NCI-H2227 treated with DMSO at 0.1 percent for 48 hours (cell line): ENCODE data around the gene GPR143.

Experiments
- DNase-seq: peaks from one replicate; lab custom pipeline; 2025; lab: John Stamatoyannopoulos, UW

Gene GPR143

DNA sequence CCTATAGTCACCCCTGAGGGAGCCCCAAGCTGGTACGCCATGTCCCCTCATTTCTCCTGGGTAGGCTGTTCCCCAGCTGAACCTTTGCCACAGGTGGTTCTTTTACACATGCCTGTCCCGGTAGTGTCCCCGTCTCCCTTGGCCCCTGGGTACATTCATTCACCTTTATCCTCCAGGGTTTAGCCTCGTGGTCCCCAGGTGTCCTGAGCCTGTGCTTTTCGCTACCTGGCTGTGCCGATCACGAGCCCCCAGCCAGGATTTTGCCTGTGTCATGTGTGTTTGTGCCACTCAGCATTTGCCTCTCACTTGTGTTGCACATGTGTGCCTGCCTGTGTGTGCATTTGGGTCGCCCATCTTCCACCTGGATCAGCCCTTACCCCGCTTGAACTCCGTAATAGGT, 57.6 kb downstream of the GPR143 start:
- no peak for DNase-seq

DNA sequence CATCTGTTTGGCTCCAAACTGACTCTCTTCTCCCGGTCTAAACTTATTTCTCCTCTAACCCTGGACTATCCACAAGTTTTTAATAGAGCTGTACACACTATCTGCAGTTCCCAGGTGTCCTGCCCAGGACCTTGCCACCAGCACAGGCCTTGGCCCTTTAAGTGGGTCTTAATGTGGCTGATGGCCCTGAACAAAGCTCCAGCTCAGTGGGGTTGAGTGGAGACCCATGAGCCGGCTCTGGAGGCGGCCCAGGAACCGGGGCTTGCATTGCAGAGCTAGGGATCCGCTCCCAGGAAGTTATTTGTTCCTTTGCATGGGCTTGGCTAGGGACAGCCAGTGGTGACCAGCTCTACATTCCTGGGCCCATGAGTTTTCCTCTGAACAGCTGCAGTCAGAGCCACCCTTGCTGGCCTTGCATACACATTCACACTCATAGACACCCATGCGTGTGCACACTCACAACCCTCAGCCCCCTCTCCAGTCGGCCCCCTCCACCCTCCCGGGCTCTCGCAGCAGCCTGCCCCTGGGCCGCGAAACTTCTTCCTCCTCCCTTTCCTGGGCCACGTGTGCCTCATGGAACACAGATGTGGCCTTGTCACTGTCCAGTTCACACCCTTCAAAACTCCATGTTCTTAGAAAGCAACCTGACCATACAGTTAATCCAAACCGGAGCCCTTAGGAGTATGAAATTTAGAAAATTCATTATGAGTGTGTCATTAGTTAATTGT, 58.2 kb downstream of the GPR143 start:
- DNase-seq: no peak

GRCh38 chrX:9706421-9706820, 59.2 kb downstream of the GPR143 start:
- no peak for DNase-seq

- no peak for DNase-seq
These were observed 60.7 kb downstream of the GPR143 start for GRCh38 chrX:9704876-9705465.

DNA sequence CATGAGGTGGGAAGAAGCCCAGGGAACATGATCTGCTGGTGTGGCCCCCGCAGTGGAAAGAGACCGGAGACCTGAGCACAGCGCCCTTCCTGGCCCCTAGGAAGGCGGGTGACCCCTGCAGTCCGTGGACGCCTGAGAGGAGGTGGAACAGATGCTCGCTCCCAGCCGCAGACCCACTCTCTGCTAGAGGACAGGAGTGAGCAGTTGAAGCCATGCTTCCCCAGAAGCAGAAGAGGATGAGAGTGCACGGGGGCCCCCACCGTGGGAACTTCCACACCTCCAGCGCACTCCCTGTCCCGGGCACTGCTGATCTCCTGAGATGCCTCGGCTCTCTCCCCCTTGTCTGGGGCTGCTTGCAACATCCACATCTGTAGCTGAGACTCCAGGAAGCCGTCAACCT, 62.2 kb downstream of the GPR143 start:
- no peak for DNase-seq

DNA sequence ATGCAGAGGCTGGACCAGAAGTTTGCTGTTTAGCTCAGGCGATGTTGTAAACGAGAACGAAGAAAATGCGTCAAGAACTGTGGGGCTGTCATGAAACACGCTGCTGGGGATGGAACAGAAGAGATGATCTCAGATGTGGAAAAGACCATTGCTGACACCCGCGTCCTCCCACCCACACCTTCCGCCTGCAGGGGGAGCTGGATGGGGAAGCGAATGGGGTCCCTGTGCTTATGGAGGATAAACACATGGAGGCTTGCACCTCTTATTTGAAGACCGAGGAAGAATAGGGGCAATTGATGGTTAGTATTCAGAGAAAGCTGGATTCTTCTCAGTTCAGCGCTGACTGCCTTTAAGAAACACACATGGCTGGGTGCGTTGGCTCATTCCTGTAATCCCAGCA, 63.9 kb downstream of the GPR143 start:
- DNase-seq: no peak

DNA sequence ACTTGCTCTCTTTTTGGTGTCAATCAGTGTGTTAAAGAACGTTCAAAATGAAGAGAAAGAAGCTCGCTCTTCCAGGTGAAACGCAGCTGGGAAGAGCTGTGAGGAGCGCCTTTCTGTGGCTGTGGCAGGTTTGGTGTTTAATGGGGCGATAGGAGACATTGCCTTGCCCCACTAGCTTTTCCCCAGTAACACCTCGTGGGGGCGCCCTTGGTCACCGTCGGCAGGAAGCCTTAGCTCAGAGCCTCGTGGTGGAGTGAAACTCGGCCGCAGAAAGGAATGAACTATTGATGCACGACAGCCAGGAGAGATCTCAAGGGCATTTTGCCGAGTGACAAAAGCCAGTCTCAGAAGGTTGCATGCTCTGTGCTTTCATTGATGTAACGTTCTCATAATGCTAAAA, 65.1 kb downstream of the GPR143 start:
- no peak for DNase-seq

- DNase-seq: no peak
These were observed 67.1 kb downstream of the GPR143 start for GRCh38 chrX:9698576-9698975.

GRCh38 chrX:9693307-9694001, 72.2 kb downstream of the GPR143 start:
- no peak for DNase-seq

GRCh38 chrX:9690046-9690445, 75.6 kb downstream of the GPR143 start:
- no peak for DNase-seq

GRCh38 chrX:9688833-9689232, 76.8 kb downstream of the GPR143 start:
- DNase-seq: no peak

DNA sequence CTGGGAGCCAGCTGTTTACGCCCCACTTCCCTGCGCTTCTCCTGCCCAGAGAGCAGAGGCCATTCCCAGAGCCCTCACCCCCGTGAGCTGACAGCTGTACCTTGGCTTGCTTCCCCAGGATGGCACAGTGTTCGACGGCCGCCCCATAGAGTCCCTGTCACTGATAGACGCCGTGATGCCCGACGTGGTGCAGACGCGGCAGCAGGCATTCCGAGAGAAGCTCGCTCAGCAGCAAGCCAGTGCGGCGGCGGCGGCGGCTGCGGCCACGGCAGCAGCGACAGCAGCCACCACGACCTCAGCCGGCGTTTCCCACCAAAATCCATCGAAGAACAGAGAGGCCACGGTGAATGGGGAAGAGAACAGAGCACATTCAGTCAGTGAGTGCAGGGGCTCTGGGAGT, 77.7 kb downstream of the GPR143 start:
- no peak for DNase-seq

DNA sequence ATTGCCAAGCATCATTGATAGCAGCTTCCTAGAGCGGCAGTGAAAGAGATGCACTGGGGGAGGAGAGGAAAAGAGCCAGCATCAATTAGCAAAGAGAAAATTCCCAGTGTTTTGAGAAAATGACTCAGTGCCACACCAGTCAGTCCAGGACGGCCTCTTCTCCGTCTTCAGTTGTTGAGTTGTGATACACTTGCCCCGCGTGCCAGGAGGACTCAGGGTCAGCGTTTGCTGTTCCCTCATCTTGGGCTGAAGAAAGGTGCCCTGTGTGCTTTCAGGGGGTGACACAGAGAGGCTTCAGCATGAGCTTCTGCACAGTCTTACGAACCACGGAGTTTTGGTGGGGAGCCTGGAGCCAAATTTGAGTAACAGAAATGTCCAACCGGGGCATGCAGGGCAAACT, 82.3 kb downstream of the GPR143 start:
- DNase-seq: no peak

DNA sequence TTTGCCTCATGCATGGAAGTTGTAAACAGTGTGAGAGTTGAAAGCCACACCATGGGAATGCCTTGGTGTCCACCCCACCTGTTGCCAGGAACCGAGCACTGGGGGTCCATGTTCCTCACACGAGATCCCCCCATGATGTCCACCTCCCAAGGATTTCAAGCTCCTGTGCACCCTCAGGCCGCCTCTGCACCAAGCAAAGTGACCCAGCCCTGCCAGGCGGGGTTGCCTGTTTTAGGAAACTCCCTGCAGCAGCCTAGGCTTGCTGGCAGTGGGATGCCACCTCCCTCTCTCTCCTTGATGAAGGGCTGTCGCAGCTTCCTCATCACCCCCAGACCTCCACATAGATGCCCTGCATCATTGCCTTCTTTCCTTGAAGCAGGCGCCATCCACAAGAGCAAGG, 82.8 kb downstream of the GPR143 start:
- no peak for DNase-seq

DNA sequence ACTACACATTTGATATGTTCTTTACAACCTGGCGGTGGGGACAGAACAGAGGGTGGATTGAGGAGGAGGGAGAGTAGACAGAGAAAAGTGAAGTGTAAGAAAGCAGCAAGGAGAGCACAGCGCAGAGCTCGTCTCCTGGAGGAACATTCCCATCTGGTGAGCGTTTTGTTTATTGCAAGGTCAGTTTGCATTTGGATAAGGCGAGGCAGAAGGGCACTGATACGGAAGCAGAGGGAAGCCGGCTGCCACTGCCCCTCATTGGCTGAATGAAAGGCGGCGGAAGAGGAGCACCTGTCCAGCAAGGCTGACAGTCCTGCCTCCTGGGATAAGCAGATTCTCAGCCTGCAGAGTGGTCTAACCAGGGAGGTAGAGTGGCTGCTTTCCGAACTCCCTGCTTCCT, 83.2 kb downstream of the GPR143 start:
- no peak for DNase-seq

- DNase-seq: no peak
These were observed 84.2 kb downstream of the GPR143 start for GRCh38 chrX:9681422-9681821.

- DNase-seq: no peak
These were observed 84.6 kb downstream of the GPR143 start for GRCh38 chrX:9681011-9681410.

DNA sequence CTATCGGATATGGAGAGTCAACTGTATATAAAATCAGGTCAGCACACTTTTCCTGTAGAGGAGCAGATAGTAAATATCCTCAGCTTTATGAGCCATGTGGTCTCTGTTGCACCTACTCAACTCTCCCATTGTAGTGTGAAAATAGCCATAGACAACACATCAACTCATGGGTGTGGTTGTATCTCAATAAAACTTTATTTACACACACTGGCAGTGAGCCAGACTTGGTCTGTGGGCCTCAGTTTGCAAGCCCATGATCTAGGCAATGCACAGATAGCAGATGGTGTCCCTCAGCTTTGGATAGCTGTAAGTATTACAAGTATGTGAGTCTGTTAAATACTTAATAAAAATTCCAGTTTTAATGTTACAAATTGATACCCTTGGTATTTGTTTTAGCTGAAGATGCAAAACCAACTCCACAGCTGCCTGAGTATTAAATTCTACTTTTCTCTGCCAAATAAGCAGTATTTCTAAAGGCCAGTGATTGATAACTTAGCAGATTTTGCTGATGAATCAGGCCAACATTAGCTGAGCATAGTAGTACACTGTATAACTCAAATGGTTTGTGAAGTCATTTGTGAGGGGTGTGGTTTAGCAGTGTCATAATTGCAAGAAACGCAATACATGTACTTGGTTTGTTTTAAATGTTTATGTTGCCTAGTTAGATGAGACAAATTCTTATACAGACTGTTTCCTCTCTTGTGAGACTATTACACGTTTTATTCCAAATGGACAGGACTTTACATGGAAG, 87.3 kb downstream of the GPR143 start:
- no peak for DNase-seq

- no peak for DNase-seq
These were observed 88.4 kb downstream of the GPR143 start for GRCh38 chrX:9677098-9677739.

DNA sequence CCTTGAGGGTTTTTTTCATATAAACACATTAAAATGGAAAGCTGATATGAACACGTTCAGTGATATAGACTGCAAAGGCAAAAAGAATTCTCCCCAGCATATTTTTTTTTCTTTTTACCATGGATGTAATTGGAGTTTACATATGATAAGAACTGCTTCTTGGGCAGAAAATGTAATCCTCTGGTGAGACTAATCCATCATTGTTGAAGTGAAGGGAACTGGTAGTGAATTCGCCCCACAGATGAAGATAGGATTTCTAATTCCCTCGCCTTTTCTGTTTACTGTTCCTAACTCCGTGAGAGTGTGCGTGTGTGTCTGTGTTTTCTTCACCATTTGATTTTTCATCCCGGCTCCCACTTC, 88.9 kb downstream of the GPR143 start:
- no peak for DNase-seq

GRCh38 chrX:9676306-9676705, 89.3 kb downstream of the GPR143 start:
- DNase-seq: no peak
